DMS79 (cell line): ENCODE results near the gene GGT1.
"Not testable (repeated sequence)": the region's sequence is repeated elsewhere in the genome, so short reads cannot be mapped to it uniquely, and the experiment has no call there.

Source experiments
- DNase-seq: peaks from one replicate; lab custom pipeline; 2025; lab: John Stamatoyannopoulos, UW

Gene GGT1

DNA sequence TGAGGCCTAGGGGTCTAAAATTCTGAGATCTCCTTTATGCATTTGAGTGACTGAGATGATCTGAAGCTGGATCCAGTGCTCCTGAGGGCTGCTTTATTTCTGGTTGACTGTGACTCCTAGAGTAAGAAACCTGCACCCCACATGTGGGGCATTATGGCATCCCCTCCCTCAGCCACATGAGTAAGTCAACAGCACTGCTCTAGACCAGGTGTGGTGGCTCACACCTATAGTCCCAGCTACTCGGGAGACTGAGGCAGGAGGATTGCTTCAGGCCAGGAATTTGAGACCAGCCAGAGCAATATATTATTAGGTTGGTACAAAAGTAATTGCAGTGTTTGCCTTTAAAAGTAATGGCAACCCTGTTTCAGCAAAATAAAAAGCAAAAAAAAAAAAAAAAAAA is 39.3 kb downstream of the GGT1 start:
- DNase-seq, result not testable (repeated sequence)

DNA sequence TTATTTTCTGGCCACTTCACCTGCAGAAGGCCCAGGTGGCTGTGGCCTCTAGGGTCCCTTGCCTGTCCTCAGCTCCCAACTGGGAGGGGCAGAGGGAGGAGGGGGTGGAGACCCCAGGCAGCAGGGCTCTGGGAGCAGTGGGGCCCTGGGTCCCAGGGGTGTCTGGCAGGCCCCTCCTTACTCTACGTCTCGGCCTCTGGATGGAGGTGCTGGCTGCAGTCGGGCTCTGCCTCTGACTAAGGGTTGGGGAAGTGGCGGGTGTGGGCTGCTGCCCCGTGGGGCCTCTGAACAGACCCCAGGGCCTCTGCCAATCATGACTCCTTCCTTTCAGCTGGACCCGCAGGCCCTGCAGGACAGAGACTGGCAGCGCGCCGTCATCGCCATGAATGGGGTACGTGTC is 41.4 kb downstream of the GGT1 start:
- not testable (repeated sequence) for DNase-seq

DNA sequence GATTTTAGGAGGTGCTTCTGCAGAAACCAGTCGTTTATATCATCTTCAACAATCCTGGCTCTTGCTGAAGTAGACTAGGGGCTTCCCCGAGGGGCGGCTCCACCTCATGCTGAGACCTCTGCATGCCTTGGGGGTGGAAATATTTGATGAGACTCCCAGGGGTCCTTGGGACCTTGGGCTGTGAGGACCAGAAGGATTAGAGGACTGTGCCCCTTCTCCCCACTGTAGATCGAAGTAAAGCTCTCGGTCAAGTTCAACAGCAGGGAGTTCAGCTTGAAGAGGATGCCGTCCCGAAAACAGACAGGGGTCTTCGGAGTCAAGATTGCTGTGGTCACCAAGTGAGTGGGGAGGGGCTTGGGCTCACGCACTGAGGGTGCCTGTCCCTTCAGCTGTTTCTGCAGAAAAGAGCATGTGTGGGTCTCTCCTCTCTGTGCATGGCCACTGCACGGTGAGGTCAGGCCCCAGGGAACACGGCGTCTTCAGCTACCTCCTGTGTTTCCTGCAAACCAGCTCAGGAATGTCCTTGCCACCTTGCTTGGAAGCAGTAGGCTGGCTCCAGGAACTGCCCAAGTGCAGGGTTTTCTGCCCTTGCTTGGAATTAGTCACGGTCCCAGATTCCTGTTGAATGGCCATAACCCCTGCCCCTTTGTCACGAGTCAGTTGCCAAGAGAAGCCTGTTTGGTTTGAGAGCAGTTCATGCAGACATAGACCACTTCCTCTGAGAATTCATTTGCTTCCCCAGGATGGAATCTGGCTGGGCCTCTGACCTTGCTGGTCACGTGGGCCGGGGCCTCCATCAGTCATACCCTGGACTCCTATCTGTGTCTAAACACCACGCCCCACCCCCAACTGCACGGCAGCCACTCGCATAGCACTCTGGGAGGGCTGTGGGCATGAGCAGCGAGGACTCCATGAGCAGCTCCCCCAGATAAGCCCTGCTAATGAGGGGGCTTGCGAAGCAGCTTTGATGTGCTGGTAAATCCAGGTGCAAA is 42.7 kb downstream of the GGT1 start:
- not testable (repeated sequence) for DNase-seq

DNA sequence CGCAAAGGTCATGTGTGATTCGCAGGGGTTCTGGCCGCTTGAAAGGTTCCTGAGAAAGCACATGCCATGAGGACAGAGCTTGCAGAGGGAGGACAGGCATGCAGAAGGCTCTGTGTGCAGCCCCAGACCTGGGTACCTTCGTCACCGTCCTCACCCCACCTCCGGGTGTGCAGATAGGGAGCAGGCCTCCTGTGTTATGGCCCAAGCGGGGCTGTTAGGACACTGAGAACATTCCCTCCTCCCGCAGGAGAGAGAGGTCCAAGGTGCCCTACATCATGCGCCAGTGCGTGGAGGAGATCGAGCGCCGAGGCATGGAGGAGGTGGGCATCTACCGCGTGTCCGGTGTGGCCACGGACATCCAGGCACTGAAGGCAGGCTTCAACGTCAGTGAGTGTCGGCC is 43.8 kb downstream of the GGT1 start:
- DNase-seq, result not testable (repeated sequence)

DNA sequence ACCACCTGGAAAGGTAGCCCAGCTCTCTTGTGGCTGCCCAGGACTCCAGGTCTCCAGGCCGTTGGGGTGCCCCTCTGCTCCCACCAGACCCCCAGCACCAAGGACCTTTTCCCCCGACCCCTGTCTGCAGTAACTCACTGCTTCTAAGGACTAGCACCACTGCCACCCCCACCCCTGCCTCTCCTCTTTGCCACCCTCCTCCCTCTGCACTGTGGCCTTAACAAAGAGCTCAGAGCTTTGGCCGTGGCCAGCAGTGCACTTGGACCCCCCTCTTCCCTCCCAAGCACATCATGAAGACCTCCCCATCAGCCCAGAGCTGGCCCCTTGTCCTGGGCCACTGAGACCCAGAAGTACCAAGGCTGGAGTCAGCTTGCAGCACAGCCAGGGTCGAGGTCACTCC is 46.4 kb downstream of the GGT1 start:
- DNase-seq, result not testable (repeated sequence)

DNA sequence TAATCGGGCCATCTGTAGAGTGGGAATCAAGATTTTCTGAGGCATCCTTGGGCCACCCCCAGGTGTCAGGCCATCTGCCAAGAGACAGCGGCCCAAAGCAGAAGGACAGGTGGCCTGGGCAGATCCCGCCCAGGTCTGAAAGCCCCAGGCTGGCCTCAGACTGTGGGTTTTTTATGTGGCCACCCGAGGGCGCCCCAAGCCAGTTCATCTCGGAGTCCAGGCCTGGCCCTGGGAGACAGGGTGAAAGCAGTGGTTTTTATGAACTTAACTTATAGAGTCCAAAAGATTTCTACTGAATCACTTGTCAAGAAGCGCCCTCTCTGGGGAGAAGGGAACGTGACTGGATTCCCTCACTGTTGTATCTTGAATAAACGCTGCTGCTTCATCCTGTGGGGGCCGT is 47.9 kb downstream of the GGT1 start:
- not testable (repeated sequence) for DNase-seq

DNA sequence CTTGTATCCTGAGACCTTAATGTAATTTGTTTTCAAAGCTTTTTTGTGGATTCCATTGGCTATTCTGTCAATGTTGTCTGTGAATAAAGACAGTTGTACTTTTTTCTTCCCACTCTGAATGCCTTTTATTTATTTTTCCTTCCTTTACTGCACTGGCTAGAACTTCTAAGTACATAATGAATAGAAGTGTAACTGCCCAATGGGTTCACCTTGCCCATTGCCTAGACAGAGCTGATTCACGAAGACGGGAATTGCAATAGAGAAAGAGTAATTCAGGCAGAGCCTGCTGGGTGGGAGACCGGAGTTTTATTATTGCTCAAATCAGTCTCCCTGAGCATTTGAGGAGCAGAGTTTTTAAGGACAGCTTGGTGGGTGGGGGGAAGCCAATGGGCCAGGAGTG is 62.4 kb downstream of the GGT1 start:
- not testable (repeated sequence) for DNase-seq

DNA sequence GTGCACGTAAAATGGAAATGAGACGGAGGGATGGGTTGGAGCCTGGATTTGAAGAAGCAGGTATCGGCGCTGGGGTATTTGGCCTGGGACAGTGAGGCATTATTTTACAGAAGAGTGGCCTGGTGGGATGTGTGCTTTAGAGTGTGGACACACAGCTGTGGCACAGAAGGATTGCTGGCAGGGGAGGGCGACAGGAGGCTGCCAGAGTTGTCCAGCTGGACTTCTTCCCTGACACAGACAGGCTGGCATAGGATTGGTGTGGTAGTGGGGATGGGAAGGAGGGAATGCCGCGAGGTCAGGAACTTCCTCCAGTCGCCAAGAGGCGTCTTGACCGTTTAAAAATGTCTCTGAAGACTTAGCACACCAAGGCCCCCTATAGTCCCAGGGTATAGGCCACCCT is 64.9 kb downstream of the GGT1 start:
- not testable (repeated sequence) for DNase-seq

DNA sequence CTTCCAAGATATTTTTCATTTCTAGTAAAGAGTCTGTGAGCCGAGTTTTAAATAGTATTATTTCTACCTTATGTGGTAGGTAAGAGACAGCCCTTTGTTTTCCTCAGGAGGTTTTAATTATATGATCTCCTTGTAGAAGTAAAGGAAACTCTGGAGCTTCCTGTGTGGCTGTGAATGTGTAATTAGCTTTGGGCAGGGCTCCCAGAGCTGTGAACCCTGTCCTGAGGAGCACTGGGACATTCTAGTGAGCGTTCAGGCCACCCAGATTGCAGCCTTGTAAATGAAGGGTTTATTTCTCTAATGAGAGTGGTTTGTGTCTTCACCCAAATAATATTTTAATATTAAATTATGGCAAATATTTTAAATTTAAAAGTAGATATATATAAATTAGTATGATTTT is 69.5 kb downstream of the GGT1 start:
- not testable (repeated sequence) for DNase-seq
